ENCODE measurements around the gene PIBF1. TPM values are rescaled to one million over a fixed set of nuclear protein-coding genes. Genes with fewer than 3 reads are reported as not detected.

PIBF1 gene
- total RNA-seq, 1 experiment from 2014 or later, result 22.2 TPM

GRCh38 chr13:73059460-73060250 lies 277.7 kb downstream of the PIBF1 start:
- DNase-seq (ENCODE audit: low spot score), result peak; percentile 10

DNA sequence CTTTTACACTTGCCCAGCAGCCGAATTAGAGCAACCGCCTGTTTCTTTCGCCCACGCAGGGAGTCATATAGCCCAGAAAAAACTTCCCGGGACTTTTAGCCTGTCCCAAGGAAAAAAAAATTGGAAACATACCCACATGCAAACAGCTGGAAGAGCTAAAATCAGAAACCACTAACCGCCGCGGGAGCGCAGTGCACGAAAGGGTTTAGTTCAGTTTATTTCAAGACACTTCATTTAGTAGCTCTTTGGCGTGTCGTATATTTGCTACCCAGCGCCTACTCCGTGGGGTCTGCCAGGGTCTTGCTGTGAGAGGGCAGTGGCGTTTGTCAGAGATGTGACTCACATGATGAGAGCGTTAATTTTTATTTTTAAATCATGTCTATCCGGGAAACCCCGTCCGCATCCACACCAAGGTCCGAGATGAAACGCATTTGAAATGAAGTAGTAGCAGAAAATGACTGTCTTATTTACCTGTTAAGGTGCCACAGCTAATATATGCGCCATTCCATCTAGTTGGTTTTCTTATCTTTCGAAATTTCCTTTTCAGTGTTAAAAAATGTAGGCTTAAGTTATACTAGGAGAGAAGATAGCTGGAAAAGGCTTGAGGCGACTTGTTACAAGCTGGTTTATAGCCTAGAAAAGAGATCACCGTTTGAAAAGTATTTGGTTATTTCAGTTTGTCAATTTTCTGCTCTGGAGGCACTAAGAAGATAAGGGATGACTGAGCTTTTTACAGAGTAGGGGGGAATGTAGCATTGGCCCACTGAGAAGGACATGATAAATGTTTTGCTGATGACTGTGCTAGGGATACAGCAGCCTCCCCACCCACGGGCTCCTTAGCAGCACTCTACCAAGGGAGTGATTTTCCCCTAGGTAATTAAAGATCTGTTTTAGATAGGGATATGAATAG lies 278.6 kb downstream of the PIBF1 start:
- peak; percentile 41 for DNase-seq (ENCODE audit: low spot score)

DNA sequence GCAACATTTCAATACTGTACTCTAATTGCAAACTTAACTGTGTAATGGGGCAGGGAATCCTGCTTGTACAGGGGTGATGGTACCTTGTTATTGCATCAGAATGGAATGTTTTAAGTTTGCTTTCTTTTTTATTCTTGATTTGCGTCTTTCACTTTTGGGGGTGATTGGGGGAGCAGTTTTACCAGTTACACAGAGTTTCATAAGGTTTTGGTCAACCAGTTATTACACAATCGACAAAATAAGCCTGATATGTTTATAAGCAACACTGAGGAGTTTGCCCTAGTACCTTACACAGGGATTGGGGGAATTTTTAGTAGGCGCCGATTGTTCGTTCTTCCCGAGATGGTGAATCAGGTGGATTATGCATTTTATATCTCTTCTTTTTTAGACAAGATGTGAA lies 279.5 kb downstream of the PIBF1 start:
- DNase-seq (ENCODE audit: low spot score), result no peak

GRCh38 chr13:73061876-73062275 lies 279.9 kb downstream of the PIBF1 start:
- DNase-seq (ENCODE audit: low spot score), result no peak

- no peak for DNase-seq (ENCODE audit: low spot score)
Measured at GRCh38 chr13:73062468-73062867, 280.5 kb downstream of the PIBF1 start.

GRCh38 chr13:73063166-73063565 lies 281.2 kb downstream of the PIBF1 start:
- no peak for DNase-seq (ENCODE audit: low spot score)

DNA sequence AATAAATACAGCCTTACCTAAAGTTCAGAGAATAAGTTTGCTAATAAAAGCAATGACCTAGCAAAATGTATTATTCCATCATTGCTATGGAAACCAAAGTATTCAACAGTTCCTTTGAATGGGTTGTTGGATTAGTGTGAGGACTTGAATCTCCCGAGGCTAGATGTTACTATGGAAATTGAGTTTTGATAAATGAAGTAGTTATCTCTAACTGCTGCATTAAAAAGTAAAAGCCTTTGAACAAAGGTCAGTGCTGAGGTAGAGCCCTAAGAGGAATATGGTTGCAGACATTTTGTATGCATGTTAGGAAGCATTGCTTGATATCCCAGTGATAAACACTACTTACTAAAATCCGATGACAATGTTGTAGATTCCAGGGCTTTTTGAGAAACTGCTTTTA lies 283.1 kb downstream of the PIBF1 start:
- no peak for DNase-seq (ENCODE audit: low spot score)

DNA sequence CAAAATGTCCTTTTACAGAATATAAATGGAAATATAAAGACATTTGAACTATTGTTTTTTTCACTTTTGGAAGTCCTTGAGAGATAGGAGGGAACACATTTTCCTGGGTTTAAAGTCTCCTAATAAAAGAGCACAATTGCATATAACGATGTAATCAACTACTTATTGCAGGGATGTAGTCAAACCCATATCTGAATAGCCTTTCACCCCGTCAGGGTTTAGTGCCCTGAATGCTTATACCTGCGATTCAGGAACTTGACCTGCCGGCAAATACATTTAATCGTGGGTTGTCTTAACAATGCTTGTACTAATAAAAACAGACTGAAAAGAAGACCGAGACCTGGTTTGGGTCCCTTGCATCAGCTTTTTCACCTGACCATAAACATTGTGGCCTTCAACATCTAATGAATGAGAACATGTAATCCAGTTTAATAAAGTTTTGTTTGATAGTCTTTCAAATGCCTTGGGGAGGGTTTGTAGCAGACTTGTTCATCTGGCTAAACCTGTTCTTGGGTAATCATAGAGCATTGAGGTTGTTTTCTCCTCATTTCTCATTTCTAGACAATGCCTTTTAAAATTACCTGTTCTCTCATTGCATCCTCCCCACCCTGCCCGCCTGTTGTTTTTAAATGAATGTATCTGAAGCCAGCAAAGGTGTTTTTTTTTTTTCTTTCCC lies 283.9 kb downstream of the PIBF1 start:
- DNase-seq (ENCODE audit: low spot score), result no peak

Other genes starting within 250 kb of the PIBF1 start
- gene MZT1, start 54.5 kb upstream of the PIBF1 start, total RNA-seq (2014; rRNA removed; shearing (Covaris generic)), result 43.7 and 56.4 TPM in 2 replicates
- 13.6 and 18.1 TPM in 2 replicates for gene BORA, start 54.2 kb upstream of the PIBF1 start, total RNA-seq (2014; rRNA removed; shearing (Covaris generic))
- 34.4 and 44.6 TPM in 2 replicates for gene DIS3, start 233 bp upstream of the PIBF1 start, total RNA-seq (2014; rRNA removed; shearing (Covaris generic))